Tibial nerve (tissue), 4 donors: ENCODE measurements around the gene TRAPPC3L. TPM values are rescaled to one million over a fixed set of nuclear protein-coding genes. Genes with fewer than 3 reads are reported as not detected.

Experiments
- DNase-seq, 2 donors: peaks; one replicate each; pipeline ENCODE4 v3.0.0-alpha.2; 2019; ENCODE audit warnings: low spot score in 2 of 2
- H3K27ac ChIP-seq, 4 donors: fragments of 200-600 bp; sonication (generic) in 3 of 4; one replicate each; pipeline ENCODE4 v1.5.1; 2017 to 2019; ENCODE audit warnings: mild to moderate bottlenecking in 1 of 4
- H3K27me3 ChIP-seq, 2 donors: fragments of 200-600 bp; sonication (generic) in 1 of 2; one replicate each; pipeline versions ENCODE4 v1.5.1 to v1.6.0; 2017 to 2019
- H3K36me3 ChIP-seq, 3 donors: fragments of 200-600 bp; sonication (generic); one replicate each; pipeline ENCODE4 v1.5.1; 2018 to 2019
- H3K4me1 ChIP-seq, 4 donors: fragments of 200-600 bp; sonication (generic) in 3 of 4; one replicate each; pipeline ENCODE4 v1.5.1; 2017 to 2019
- H3K4me3 ChIP-seq, 4 donors: fragments of 200-600 bp; sonication (generic) in 3 of 4; one replicate each; pipeline ENCODE4 v1.5.1; 2017 to 2019; ENCODE audit warnings: mild to moderate bottlenecking in 1 of 4, moderate library complexity in 1 of 4
- H3K9me3 ChIP-seq, 4 donors: fragments of 200-600 bp; sonication (generic) in 3 of 4; one replicate each; pipeline ENCODE4 v1.5.1; 2017 to 2019
- EP300 ChIP-seq, 2 donors: sonication (generic); formaldehyde crosslinking; IDR thresholded peaks; one replicate each; pipeline ENCODE4 v1.6.1; 2017; ENCODE audit warnings: antibody characterized with exemption in 2 of 2, mild to moderate bottlenecking in 1 of 2
- POLR2A ChIP-seq, 2 donors: fragments of 450-650 bp; IDR thresholded peaks; one replicate each; pipeline ENCODE4 v1.6.1; 2017; ENCODE audit warnings: antibody characterized with exemption in 2 of 2, mild to moderate bottlenecking in 2 of 2, moderate library complexity in 2 of 2
- WGBS, 2 donors: methylation state at CpG; one replicate each; pipeline ENCODE4 v1.1.5; 2018; 5-methylcytosine and 5-hydroxymethylcytosine counted together
- total RNA-seq, 4 donors: library from RNA; depleted of rRNA; stranded (reverse); fragments of >200 nt; gene quantifications; one replicate each; pipeline ENCODE4 v1.1.0, GENCODE V29; 2016
- TF ChIP-seq, protein P1 (sequence below), 5 experiments: fragments of 200-600 bp in 3 of 5; fragments of 450-650 bp in 2 of 5; sonication (generic) in 3 of 5; IDR thresholded peaks; one replicate each; pipeline ENCODE4 v1.5.1; 2016 to 2019; ENCODE audit warnings: antibody characterized with exemption in 5 of 5, mild to moderate bottlenecking in 3 of 5, moderate library complexity in 2 of 5

The TRAPPC3L gene
- total RNA-seq, 4 donors from 2014 or later: 0.21 TPM; not detected in 3

DNA sequence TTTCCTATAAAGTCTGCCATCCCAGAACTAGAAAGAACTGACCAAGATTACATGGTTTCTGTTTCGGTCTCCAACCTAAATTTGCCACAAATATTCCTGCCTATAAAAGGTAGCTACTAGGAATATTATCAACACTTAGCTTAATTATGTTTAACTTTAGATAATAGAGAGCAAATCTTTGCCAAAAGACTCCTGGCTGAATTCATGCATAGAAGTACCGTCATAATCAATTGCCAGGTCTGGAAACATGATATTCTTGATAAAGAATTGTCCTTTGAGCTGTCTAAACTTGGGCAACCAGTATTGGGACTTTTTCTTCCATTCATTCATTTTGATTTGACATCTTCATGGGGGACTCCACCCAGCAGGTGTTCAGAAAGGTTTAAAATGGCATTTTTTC is 61.9 kb downstream of the TRAPPC3L start:
- Histone ChIP-seq H3K4me1 (no peaks in the 10 kb centered on the region), H3K9me3 (no peaks in the 10 kb centered on the region), H3K4me3 (no peak overlapping the region), H3K27me3 (no peaks in the 10 kb centered on the region), H3K27ac (no peak overlapping the region), H3K36me3 (no peaks in the 10 kb centered on the region)
- TF ChIP-seq EP300 (IDR thresholded peaks at IDR 0.05): no peak
- no peak for TF ChIP-seq POLR2A (IDR thresholded peaks at IDR 0.05)
- TF ChIP-seq, protein P1, sequence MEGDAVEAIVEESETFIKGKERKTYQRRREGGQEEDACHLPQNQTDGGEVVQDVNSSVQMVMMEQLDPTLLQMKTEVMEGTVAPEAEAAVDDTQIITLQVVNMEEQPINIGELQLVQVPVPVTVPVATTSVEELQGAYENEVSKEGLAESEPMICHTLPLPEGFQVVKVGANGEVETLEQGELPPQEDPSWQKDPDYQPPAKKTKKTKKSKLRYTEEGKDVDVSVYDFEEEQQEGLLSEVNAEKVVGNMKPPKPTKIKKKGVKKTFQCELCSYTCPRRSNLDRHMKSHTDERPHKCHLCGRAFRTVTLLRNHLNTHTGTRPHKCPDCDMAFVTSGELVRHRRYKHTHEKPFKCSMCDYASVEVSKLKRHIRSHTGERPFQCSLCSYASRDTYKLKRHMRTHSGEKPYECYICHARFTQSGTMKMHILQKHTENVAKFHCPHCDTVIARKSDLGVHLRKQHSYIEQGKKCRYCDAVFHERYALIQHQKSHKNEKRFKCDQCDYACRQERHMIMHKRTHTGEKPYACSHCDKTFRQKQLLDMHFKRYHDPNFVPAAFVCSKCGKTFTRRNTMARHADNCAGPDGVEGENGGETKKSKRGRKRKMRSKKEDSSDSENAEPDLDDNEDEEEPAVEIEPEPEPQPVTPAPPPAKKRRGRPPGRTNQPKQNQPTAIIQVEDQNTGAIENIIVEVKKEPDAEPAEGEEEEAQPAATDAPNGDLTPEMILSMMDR (IDR thresholded peaks at IDR 0.05): no peak
- DNase-seq: no peak
- WGBS, 2 donors: 90% methylated on average over 2 of the region's 2 CpGs

DNA sequence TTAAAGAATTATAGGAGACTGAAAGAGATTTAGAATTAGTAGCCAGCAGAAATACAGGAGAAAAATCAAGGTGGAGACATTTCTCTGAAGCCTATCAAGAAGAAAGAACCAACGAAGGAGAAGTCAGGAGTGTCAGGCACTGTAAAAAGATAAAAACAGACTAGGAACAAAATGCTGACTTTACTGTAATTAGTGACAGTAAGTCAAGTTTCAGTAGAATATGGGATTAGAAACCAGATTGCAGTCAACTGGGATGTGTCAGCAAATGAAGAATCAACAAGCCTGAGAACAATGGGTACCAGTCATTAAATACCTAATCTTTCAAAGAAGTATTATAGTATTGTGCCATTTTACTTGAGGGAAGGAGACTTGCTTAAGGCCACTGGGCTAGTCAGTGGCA is 62.7 kb downstream of the TRAPPC3L start:
- TF ChIP-seq EP300 (IDR thresholded peaks at IDR 0.05) (no peak), POLR2A (IDR thresholded peaks at IDR 0.05) (no peak)
- TF ChIP-seq, protein P1 (IDR thresholded peaks at IDR 0.05): no peak
- no peak overlapping the region for H3K4me3 ChIP-seq
- no peaks in the 10 kb centered on the region for H3K4me1 ChIP-seq
- DNase-seq: no peak
- no peaks in the 10 kb centered on the region for H3K36me3 ChIP-seq
- no peaks in the 10 kb centered on the region for H3K9me3 ChIP-seq
- 75 to 76% methylated on average over 1 of the region's 1 CpG for WGBS, 2 donors
- no peak overlapping the region for H3K27ac ChIP-seq
- H3K27me3 ChIP-seq: no peaks in the 10 kb centered on the region

DNA sequence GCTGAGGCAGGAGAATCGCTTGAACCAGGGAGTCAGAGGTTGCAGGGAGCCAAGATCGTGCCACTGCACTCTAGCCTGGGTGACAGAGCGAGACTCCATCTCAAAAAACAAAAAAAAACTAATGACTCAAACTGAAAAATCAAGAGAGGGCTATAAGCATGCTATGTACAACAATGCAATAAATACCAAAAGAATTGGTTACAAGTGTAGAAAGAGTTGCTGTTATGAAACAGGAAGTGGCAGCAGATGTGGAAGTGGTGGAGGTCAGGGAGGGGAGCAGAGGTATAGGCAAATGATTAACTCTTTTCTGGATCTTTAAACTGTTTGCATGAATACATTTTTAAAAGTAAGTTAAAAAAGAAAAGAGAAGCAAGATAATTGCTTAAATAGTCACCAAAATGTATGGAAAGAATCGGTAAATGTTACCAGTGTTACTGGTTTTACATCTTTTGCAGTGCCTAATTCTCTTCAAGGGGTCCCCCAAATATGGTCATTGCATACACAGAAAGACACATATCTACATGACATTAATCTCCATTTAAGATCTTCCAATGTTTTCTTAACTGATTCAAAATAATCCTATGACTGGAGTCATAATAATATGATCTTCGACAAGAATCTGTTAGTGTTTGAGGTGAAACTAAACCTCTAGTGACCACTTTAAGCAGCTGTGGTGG is 69.3 kb downstream of the TRAPPC3L start:
- peak in 1 of 2 donors; percentile 19 for TF ChIP-seq EP300 (IDR thresholded peaks at IDR 0.05)
- TF ChIP-seq, protein P1 (IDR thresholded peaks at IDR 0.05): no peak
- Histone ChIP-seq H3K4me1 (no peaks in the 10 kb centered on the region), H3K36me3 (no peaks in the 10 kb centered on the region), H3K27ac (no peak overlapping the region), H3K9me3 (no peaks in the 10 kb centered on the region), H3K4me3 (no peak overlapping the region), H3K27me3 (no peaks in the 10 kb centered on the region)
- no peak for DNase-seq
- 63 to 76% methylated on average over 5 of the region's 5 CpGs for WGBS, 2 donors

DNA sequence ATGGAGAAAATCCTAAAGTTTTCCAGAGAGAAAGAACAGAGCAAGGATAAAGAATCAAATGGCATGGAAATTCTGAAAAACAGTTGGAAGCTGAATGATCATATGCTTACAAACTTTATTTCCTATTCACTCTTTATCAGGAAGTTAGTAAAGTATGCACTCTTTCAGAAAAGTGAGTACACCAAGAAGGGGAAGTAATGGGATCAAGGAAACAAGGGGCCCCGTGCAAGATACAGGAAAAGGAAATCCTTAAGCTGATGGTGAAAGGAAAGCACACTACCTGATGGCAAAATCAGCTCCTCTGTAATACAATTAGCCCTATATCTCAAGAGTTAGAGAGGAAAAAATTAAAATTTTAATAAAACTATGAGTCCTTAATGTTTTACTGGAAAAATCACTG is 70.3 kb downstream of the TRAPPC3L start:
- Histone ChIP-seq H3K27ac (no peak overlapping the region), H3K36me3 (no peaks in the 10 kb centered on the region), H3K4me3 (no peak overlapping the region), H3K4me1 (no peaks in the 10 kb centered on the region), H3K9me3 (no peaks in the 10 kb centered on the region), H3K27me3 (no peaks in the 10 kb centered on the region)
- TF ChIP-seq POLR2A (IDR thresholded peaks at IDR 0.05) (no peak), EP300 (IDR thresholded peaks at IDR 0.05) (no peak)
- TF ChIP-seq, protein P1 (IDR thresholded peaks at IDR 0.05): no peak
- 45 to 50% methylated on average over 1 of the region's 1 CpG for WGBS, 2 donors
- DNase-seq: no peak

DNA sequence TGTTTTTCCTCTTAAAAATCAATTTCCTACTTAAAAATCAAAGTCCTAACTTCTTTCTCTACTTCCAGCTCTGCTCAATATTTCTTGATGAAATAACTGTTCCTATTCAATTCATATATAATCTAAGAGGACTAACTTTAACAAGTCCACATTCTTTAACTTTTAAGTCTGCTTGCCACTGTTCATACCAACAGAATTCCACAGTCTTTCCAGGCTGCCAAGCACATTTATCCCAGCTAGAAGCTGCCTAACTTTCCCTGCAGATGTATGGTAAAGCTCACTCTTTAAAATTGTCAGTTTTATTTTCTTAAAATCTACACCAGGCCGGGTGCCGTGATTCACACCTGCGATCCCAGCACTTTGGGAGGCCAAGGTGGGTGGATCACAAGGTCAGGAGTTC is 72.8 kb downstream of the TRAPPC3L start:
- no peaks in the 10 kb centered on the region for H3K4me1 ChIP-seq
- H3K27me3 ChIP-seq: no peaks in the 10 kb centered on the region
- 71 to 77% methylated on average over 3 of the region's 3 CpGs for WGBS, 2 donors
- DNase-seq: no peak
- no peaks in the 10 kb centered on the region for H3K9me3 ChIP-seq
- H3K4me3 ChIP-seq: no peak overlapping the region
- H3K36me3 ChIP-seq: no peaks in the 10 kb centered on the region
- no peak overlapping the region for H3K27ac ChIP-seq
- TF ChIP-seq, protein P1 (IDR thresholded peaks at IDR 0.05): no peak
- TF ChIP-seq POLR2A (IDR thresholded peaks at IDR 0.05) (no peak), EP300 (IDR thresholded peaks at IDR 0.05) (no peak)
